Lung (tissue), 12 donors: ENCODE measurements around the gene IGF2R. TPM values are rescaled to one million over a fixed set of nuclear protein-coding genes. Genes with fewer than 3 reads are reported as not detected.
A peak's percentile ranks its signal among the peaks of the same experiment; 100 is the strongest.

ENCODE experiments used
- ATAC-seq: fragments of 200-7000 bp; cut with Tn5 transposase; one replicate; pipeline ENCODE4 v1.9.1; 2020; ENCODE audit warnings: moderate number of reproducible peaks; ENCODE audit not compliant: insufficient read depth, low FRiP score
- DNase-seq, 3 donors: peaks; one replicate each; pipeline ENCODE4 v3.0.0-alpha.2; 2013 to 2017
- H3K27ac ChIP-seq, 2 donors: one replicate each; pipeline ENCODE4 v1.5.1; 2013; ENCODE audit warnings: mild to moderate bottlenecking in 2 of 2, moderate library complexity in 2 of 2, control low read depth in 1 of 2, inconsistent platforms in 1 of 2, low read depth in 1 of 2, low read length in 1 of 2
- H3K27me3 ChIP-seq, 3 donors: one replicate each; pipeline ENCODE4 v1.5.1; 2013; ENCODE audit warnings: low read length in 2 of 3; ENCODE audit not compliant: control insufficient read depth in 3 of 3, insufficient read depth in 3 of 3
- H3K36me3 ChIP-seq, 4 donors: one replicate each; pipeline ENCODE4 v1.5.1; 2013; ENCODE audit warnings: low read length in 4 of 4, mild to moderate bottlenecking in 1 of 4, moderate library complexity in 1 of 4; ENCODE audit not compliant: control insufficient read depth in 4 of 4, insufficient read depth in 4 of 4
- H3K4me1 ChIP-seq, 5 donors: one replicate each; pipeline ENCODE4 v1.5.1; 2013; ENCODE audit warnings: low read length in 5 of 5, mild to moderate bottlenecking in 2 of 5, moderate library complexity in 1 of 5; ENCODE audit not compliant: control insufficient read depth in 5 of 5, insufficient read depth in 5 of 5
- H3K4me3 ChIP-seq: one replicate; pipeline ENCODE4 v1.5.1; 2013; ENCODE audit warnings: mild to moderate bottlenecking, control low read depth, moderate library complexity
- H3K9ac ChIP-seq, 2 donors: one replicate each; pipeline ENCODE4 v1.5.1; 2013; ENCODE audit warnings: low read length in 2 of 2, control low read depth in 1 of 2; ENCODE audit not compliant: insufficient read depth in 1 of 2
- H3K9me3 ChIP-seq, 4 donors: one replicate each; pipeline ENCODE4 v1.5.1; 2013; ENCODE audit warnings: low read length in 3 of 4, mild to moderate bottlenecking in 1 of 4, moderate library complexity in 1 of 4; ENCODE audit not compliant: control insufficient read depth in 4 of 4, insufficient read depth in 3 of 4
- WGBS, 2 donors: extraction: QIAGEN DNeasy Blood & Tissue Kit; methylation state at CpG; one replicate each; pipeline ENCODE4 v1.1.7; 2013; 5-methylcytosine and 5-hydroxymethylcytosine counted together
- polyA plus RNA-seq, 2 donors: library from polyadenylated mRNA; stranded (reverse); fragments of 200-250 nt; gene quantifications; one replicate each; pipeline ENCODE4 v1.2.1, GENCODE V29; 2013
- total RNA-seq, 2 donors: library from RNA; depleted of rRNA in 1 of 2; stranded (reverse); fragments of >200 nt in 1 of 2; gene quantifications; one replicate each; pipeline ENCODE4 v1.2.1, GENCODE V29; 2014 to 2021
- TF ChIP-seq, protein P1 (sequence below): IDR thresholded peaks from 2 replicates; pipeline ENCODE4 v1.5.1; 2012; ENCODE audit warnings: mild to moderate bottlenecking; ENCODE audit errors: control extremely low read depth, extremely low read depth
- donor health status: control.
- donor health status: control.
- donor health status: Bipolar disorder and iron deficiency.
- donor health status: healthy.
- donor health status: DM: yes; HTN: yes; CAD: no.

IGF2R gene
- total and polyA plus RNA-seq, 4 donors: 30.0 to 125 (median 92.6) TPM

DNA sequence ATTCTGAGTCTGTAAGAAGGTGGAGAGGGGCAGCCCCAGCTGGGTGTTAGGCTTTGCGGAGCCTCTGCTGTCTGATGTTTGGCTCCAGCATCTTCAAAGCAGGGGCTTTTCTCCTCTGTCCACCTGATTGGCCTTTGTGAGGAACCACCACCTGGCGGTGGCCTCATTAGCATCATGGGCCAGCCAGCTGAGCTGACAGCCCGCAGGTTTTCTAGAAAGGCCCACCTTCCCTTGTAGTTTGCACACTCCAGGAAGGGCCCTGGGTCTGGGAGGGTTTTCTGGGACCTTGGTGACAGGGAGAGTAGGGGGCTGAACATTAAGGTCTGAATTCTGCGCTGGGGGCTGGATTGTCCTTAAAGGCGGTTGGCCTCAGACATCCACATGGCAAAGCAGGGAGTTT is 11.6 kb downstream of the IGF2R start:
- Histone ChIP-seq H3K4me1 (peaks cover 29 to 65% (median 49%) of the 10 kb centered on the region in 5 donors), H3K4me3 (no peak overlapping the region), H3K27me3 (no peaks in the 10 kb centered on the region), H3K27ac (no peak overlapping the region), H3K36me3 (no peaks in the 10 kb centered on the region), H3K9me3 (no peaks in the 10 kb centered on the region), H3K9ac (no peak overlapping the region)
- WGBS, 2 donors: 91 to 96% methylated on average over 5 of the region's 5 CpGs
- ATAC-seq (no peak), DNase-seq (no peak)
- TF ChIP-seq, protein P1, sequence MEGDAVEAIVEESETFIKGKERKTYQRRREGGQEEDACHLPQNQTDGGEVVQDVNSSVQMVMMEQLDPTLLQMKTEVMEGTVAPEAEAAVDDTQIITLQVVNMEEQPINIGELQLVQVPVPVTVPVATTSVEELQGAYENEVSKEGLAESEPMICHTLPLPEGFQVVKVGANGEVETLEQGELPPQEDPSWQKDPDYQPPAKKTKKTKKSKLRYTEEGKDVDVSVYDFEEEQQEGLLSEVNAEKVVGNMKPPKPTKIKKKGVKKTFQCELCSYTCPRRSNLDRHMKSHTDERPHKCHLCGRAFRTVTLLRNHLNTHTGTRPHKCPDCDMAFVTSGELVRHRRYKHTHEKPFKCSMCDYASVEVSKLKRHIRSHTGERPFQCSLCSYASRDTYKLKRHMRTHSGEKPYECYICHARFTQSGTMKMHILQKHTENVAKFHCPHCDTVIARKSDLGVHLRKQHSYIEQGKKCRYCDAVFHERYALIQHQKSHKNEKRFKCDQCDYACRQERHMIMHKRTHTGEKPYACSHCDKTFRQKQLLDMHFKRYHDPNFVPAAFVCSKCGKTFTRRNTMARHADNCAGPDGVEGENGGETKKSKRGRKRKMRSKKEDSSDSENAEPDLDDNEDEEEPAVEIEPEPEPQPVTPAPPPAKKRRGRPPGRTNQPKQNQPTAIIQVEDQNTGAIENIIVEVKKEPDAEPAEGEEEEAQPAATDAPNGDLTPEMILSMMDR: no peak

DNA sequence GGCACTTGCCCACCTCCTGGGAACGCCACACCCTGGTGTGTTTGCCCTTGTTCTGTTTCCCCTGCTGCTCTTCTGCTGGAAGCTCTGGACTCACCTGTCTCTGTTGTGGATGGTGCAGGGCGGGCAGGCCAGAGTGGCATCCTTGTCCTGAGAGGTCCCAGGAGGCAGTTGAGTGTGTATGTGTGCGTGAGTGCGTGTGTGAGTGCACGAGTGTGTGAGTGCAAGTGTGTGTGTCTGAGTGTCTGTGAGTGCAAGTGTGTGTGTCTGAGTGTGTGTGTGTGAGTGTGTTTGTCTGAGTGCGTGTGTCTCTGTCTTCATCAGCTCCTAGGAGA is 12.2 kb downstream of the IGF2R start:
- H3K27me3 ChIP-seq: no peaks in the 10 kb centered on the region
- no peak overlapping the region for H3K9ac ChIP-seq
- H3K27ac ChIP-seq: peak overlapping the region; percentile 74 to 92
- no peak overlapping the region for H3K4me3 ChIP-seq
- 82 to 84% methylated on average over 6 of the region's 6 CpGs for WGBS, 2 donors
- no peaks in the 10 kb centered on the region for H3K36me3 ChIP-seq
- H3K9me3 ChIP-seq: no peaks in the 10 kb centered on the region
- ATAC-seq (no peak), DNase-seq (no peak)
- peaks cover 29 to 67% (median 49%) of the 10 kb centered on the region in 5 donors for H3K4me1 ChIP-seq
- TF ChIP-seq, protein P1: no peak

DNA sequence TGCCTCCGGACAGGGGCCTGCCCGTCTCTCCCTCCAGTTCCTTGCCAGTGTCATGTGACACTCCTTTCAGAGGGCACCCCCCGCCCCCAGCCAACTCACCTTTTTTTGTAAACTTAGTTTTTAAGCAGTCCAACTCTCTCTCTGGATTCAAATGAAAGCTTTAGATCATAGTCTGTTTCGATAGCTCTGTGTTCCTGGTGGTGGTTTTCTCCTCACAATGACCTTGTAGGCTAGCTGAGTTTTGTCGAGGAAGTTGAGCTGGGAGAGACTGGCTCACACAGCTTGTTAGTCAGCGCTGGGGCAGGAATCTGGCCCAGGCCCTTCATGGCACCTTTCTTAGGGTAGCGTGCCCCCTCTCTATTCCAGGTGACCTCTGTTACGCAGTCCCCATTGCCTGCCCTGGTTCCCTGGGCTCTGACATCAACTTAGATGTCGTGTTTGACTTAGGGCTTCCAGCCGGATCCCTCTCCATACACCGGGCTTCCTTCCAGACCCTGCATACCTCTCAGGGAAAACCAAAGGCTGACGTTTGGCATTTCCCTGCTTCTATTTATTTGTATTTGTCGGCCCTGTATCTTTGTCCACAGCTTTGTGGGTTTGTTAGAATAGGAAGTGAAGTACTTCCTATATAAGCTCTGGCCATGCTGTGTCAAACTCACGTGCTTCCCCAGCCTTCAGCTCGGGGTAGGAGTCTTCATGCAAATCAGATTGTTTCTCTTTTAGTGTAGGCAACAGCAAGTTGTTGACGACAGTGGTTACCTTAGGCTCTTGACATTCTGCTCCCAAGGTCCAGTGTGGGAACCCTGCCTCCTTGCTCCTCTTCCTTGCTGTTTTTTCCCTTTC is 12.7 kb downstream of the IGF2R start:
- Histone ChIP-seq H3K36me3 (no peaks in the 10 kb centered on the region), H3K27ac (peak overlapping the region; percentile 74 to 92), H3K9ac (no peak overlapping the region), H3K27me3 (no peaks in the 10 kb centered on the region), H3K9me3 (no peaks in the 10 kb centered on the region), H3K4me3 (no peak overlapping the region), H3K4me1 (peaks cover 29 to 65% (median 49%) of the 10 kb centered on the region in 5 donors)
- ATAC-seq (peak; percentile 30), DNase-seq (peak in 2 of 3 donors; percentile 64 to 73)
- TF ChIP-seq, protein P1: no peak
- 10 to 12% methylated on average over 16 of the region's 16 CpGs for WGBS, 2 donors
